Psoas muscle (tissue), 8 donors: ENCODE data around the gene ZMYND10. TPM values are rescaled to one million over a fixed set of nuclear protein-coding genes. Genes with fewer than 3 reads are reported as not detected.

ENCODE experiments used
- ATAC-seq, 4 donors: fragments of 200-7000 bp; cut with Tn5 transposase; one replicate each; pipeline ENCODE4 v1.9.1; 2020; ENCODE audit warnings: moderate library complexity in 3 of 4, mild to moderate bottlenecking in 2 of 4
- DNase-seq, 2 donors: peaks; one replicate each; pipeline ENCODE4 v3.0.0-alpha.2; 2020
- H3K27ac ChIP-seq: fragments of 200-600 bp; one replicate; pipeline ENCODE4 v1.8.0; 2022
- H3K27me3 ChIP-seq, 3 donors: fragments of 200-600 bp in 1 of 3; one replicate each; pipeline versions ENCODE4 v1.6.1 to v1.8.0; 2013 to 2022; ENCODE audit warnings: low read length in 2 of 3, mild to moderate bottlenecking in 2 of 3, moderate library complexity in 1 of 3; ENCODE audit not compliant: insufficient read depth in 3 of 3
- H3K36me3 ChIP-seq, 2 donors: fragments of 200-600 bp in 1 of 2; one replicate each; pipeline versions ENCODE4 v1.6.1 to v1.8.0; 2013 to 2022; ENCODE audit warnings: low read depth in 1 of 2, mild to moderate bottlenecking in 1 of 2, moderate library complexity in 1 of 2; ENCODE audit not compliant: insufficient read depth in 1 of 2
- H3K4me1 ChIP-seq: fragments of 200-600 bp; one replicate; pipeline ENCODE4 v1.8.0; 2022
- H3K4me3 ChIP-seq: fragments of 200-600 bp; one replicate; pipeline ENCODE4 v1.8.0; 2022; ENCODE audit warnings: mild to moderate bottlenecking
- H3K9me3 ChIP-seq: fragments of 200-600 bp; one replicate; pipeline ENCODE4 v1.8.0; 2022
- WGBS, 3 donors: extraction: QIAGEN DNeasy Blood & Tissue Kit; methylation state at CpG; one replicate each; pipeline versions ENCODE4 v1.1.6 to v1.1.7; 2013; 5-methylcytosine and 5-hydroxymethylcytosine counted together
- intact Hi-C, 2 donors: fragments of 100-400 bp; cut with DNase I; formaldehyde crosslinking; loops; one replicate each; pipeline versions ENCODE4 v1.11.0 to v1.14.2; 2022
- polyA plus RNA-seq, 3 donors: library from polyadenylated mRNA; stranded (reverse); fragments of 200-250 nt; gene quantifications; one replicate each; pipeline ENCODE4 v1.2.3, GENCODE V29; 2013
- total RNA-seq, 4 donors: library from RNA; stranded (reverse); fragmentation: NEBNext Ultra II Directional in 2 of 4; extraction: Animal tissue kit (Norgen Biotek cat#: 25700) in 2 of 4; gene quantifications; one replicate each; pipeline versions ENCODE4 v1.2.1 to v1.2.4, GENCODE V29; 2021 to 2023
- TF ChIP-seq, protein P1 (sequence below): fragments of 200-600 bp; IDR thresholded peaks from one replicate; pipeline ENCODE4 v1.8.0; 2022; ENCODE audit warnings: antibody characterized with exemption
- donor health status: healthy with polysubstance abuse.
- donor health status: DM: no; HTN: no; CAD: no; lungs with moderate emphysema.
- donor health status: Bipolar disorder and iron deficiency.
- donor health status: healthy.
- donor health status: DM: yes; HTN: yes; CAD: no.
- donor health status: DM: no; HTN: no; CAD: no.
- donor health status: DM: no; HTN: no; CAD: no.
- donor health status: DM: yes; HTN: yes; CAD: no.

ZMYND10 gene
- total and polyA plus RNA-seq, 7 donors, result 0.23 to 0.99 (median 0.51) TPM

DNA sequence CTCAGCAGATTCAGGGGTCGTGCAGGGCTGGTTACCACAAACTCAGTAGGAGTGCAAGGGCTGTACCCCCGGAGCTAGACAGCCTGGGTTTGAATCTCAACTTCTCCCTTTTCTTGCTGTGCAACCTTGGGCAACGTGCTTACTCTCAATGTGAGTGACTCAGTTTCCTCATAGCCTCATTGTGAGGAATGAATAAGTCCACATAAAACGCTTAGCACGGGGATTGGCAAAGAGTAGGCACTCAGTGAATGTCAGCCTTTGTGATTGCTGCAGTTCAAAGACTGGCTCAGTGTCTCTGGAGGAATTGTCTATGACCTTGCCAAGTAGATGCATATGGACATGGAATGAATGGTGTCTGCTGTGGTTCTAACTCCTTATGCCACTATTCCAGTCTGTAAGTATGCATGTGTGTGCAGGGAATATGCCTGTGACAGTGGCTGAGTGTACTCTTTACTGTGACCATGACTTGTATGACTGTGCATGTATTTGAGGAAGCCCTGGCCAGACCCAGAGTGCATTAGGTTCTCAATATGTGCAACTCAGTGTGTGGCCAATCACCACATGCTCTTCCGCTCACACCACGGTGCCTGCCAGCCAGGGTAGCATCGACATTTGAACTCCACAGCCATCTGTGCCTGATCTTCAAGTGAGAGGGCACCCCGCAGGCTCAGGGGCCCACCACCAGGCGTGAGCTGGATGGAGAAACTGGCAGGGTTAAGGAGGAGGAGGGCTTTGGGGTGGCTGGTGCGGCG, 45.4 kb downstream of the ZMYND10 start:
- H3K27me3 ChIP-seq, result no peaks in the 10 kb centered on the region
- intact Hi-C loops, result no loop called here
- peaks cover 0 to 6% of the 10 kb centered on the region in 2 donors for H3K36me3 ChIP-seq
- peak overlapping the region; percentile 88 for H3K27ac ChIP-seq
- ATAC-seq (peak in 3 of 4 donors; percentile 17 to 31 (median 30)), DNase-seq (peak in 1 of 2 donors; percentile 71)
- peak overlapping the region; percentile 76 for H3K4me3 ChIP-seq
- no peaks in the 10 kb centered on the region for H3K9me3 ChIP-seq
- TF ChIP-seq, protein P1, sequence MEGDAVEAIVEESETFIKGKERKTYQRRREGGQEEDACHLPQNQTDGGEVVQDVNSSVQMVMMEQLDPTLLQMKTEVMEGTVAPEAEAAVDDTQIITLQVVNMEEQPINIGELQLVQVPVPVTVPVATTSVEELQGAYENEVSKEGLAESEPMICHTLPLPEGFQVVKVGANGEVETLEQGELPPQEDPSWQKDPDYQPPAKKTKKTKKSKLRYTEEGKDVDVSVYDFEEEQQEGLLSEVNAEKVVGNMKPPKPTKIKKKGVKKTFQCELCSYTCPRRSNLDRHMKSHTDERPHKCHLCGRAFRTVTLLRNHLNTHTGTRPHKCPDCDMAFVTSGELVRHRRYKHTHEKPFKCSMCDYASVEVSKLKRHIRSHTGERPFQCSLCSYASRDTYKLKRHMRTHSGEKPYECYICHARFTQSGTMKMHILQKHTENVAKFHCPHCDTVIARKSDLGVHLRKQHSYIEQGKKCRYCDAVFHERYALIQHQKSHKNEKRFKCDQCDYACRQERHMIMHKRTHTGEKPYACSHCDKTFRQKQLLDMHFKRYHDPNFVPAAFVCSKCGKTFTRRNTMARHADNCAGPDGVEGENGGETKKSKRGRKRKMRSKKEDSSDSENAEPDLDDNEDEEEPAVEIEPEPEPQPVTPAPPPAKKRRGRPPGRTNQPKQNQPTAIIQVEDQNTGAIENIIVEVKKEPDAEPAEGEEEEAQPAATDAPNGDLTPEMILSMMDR, result no peak
- WGBS, 3 donors, result 27 to 38% (median 29%) methylated on average over 12 of the region's 12 CpGs
- peaks cover 29% of the 10 kb centered on the region for H3K4me1 ChIP-seq

DNA sequence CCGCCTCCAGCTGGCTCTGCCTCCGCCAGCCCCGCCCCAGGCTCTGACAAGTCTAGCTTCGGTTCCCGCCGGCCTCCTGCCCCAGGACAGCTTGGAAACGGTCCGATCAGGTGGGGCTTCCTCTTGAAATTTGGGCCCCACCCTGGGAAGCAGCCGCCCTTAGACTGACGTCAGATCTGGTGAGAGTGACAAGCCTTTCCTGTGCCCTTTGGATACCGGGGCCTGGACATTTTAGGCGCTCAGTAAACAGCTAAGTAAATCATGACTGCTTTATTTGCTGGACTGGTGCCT, 45.9 kb downstream of the ZMYND10 start:
- Histone ChIP-seq H3K27ac (peak overlapping the region; percentile 88), H3K36me3 (peaks cover 0 to 6% of the 10 kb centered on the region in 2 donors), H3K9me3 (no peaks in the 10 kb centered on the region), H3K4me1 (peaks cover 29% of the 10 kb centered on the region), H3K27me3 (no peaks in the 10 kb centered on the region), H3K4me3 (peak overlapping the region; percentile 76)
- DNase-seq (no peak), ATAC-seq (no peak)
- intact Hi-C loops, result no loop called here
- TF ChIP-seq, protein P1, result no peak
- 0 to 1% (median 0%) methylated on average over 12 of the region's 12 CpGs for WGBS, 3 donors

DNA sequence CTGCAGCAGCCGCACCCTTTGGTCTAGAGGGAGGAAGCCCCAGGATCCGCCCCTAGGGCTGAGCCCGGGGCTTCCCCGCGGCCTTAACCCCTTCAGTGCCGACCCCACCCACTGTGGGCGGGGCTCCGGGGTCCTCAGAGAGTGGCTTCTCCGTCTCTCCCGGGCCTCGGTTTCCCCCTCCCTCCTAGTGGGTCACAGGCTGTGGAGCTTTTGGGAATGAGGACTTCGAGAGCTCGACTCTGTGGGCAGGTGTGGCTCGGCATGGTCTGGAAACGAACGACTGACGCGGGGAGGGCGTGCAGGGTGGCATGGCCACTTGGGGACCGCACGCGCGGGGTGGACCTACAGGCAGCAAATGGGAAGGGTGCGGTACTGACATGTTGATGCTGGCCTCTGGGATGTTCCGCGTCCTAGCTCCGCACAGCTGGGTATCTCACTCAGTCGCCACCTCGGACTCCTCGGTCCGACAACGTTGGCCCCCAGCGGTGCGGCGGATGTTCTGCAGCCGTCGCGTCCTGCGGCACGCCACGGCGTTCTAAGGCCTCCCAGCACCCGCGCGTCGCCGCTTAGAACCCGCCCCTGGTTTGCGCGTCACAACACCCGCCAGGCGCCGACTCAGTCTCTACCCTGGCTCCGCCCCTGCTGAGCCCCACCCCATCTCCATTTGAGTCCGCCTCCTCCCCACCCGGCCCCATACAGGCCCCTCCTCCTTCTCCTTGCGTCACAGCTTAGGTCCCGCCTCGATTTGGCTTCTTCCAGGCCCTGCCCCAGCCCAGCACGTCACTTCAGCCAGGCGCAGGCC, 46.5 kb downstream of the ZMYND10 start, which contains the start of the genes HYAL3 and NAA80:
TSS of gene HYAL3 (minus strand) at position 570 of the 802 bp plus-strand sequence. CDS start 3,803 bp downstream, outside the sequence.
TSS of gene NAA80 (minus strand) at position 570 of the 802 bp plus-strand sequence. CDS start 1,942 bp downstream, outside the sequence.
- Histone ChIP-seq H3K4me3 (peak within 1 kb of the TSS; percentile 76), H3K9me3 (no peaks in the 10 kb centered on the region), H3K36me3 (peaks cover 0 to 6% of the 10 kb centered on the region in 2 donors), H3K27me3 (no peaks in the 10 kb centered on the region), H3K4me1 (peaks cover 29% of the 10 kb centered on the region), H3K27ac (peak within 1 kb of the TSS; percentile 88)
- 0 to 1% (median 1%) methylated on average over 46 to 61 of the region's 61 CpGs for WGBS, 3 donors
- intact Hi-C loops, result no loop called here
- ATAC-seq (peak; percentile 89 to 91 (median 89)), DNase-seq (peak; percentile 99 to 100)
- TF ChIP-seq, protein P1, result peak; percentile 43

DNA sequence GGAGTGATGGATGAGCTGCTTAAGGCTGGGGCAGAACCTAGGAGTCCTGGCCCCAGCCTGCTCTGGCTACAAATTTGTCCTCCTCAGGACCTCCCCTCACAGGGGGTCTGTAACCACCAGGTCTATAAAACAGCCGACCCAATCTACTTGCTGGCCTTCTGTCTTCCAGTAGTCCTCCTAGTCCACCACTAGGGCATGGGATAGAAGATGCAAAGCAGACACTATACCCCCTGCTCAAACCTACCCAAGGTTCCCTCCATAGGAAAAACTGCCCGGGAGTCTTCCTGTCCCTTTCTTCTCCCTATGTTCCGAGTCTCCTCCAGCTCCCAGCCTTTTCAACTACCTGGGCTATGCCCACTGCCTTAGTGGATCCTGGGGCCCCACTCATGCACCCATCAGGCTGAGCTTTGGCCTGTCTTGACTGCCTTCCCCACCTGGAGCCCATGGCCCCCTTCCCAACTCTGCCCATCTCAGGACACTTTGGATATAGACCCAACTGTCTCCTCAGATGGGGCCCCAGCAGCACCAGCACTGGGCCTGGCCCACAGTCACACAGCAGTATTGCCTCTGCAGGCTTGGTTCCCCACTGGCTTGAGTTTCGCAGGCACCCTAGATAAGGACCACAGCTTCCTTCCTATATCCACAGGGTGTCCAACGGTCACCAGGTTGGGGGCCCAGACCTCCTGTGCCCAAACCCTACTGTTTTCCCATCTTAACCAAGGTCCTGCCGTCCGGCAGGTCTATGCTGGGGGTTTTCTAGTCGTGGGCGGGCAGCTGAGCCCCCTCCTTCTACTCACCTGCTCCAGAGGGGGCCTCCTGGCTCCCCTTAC, 47.4 kb downstream of the ZMYND10 start:
- ATAC-seq, result no peak
- intact Hi-C loops, result no loop called here
- Histone ChIP-seq H3K9me3 (no peaks in the 10 kb centered on the region), H3K4me3 (peak overlapping the region; percentile 76), H3K4me1 (peaks cover 31% of the 10 kb centered on the region), H3K27ac (peak overlapping the region; percentile 87), H3K27me3 (no peaks in the 10 kb centered on the region), H3K36me3 (peaks cover 0 to 6% of the 10 kb centered on the region in 2 donors)
- 45 to 48% (median 46%) methylated on average over 9 of the region's 9 CpGs for WGBS, 3 donors
- peak in 1 of 2 donors; percentile 61 for DNase-seq
- TF ChIP-seq, protein P1, result no peak
